LNCAP (cell line): ENCODE measurements around the gene CPEB3.

Experiments used
- CTCF ChIP-seq: fragments of 450-650 bp; IDR thresholded peaks from 2 replicates; pipeline ENCODE4 v1.5.1; 2017; ENCODE audit warnings: mild to moderate bottlenecking

The CPEB3 gene

GRCh38 chr10:92125144-92125543 is 165.7 kb downstream of the CPEB3 start:
- TF ChIP-seq CTCF, result no peak

- TF ChIP-seq CTCF, result no peak
Measured at GRCh38 chr10:92124616-92125143, 166.2 kb downstream of the CPEB3 start.

- no peak for TF ChIP-seq CTCF
Measured at GRCh38 chr10:92124020-92124419, 166.9 kb downstream of the CPEB3 start.

GRCh38 chr10:92122941-92123450 is 167.9 kb downstream of the CPEB3 start:
- TF ChIP-seq CTCF, result no peak

GRCh38 chr10:92121686-92122492 is 169.0 kb downstream of the CPEB3 start:
- no peak for TF ChIP-seq CTCF

- TF ChIP-seq CTCF, result no peak
Measured at GRCh38 chr10:92119340-92119739, 171.5 kb downstream of the CPEB3 start.

GRCh38 chr10:92113911-92114600 is 176.8 kb downstream of the CPEB3 start:
- TF ChIP-seq CTCF, result no peak
